Activated naive CD8-positive, alpha-beta T cell treated with anti-CD3 and anti-CD28 coated beads for 36 hours (primary cell): ENCODE measurements around the gene CTH. TPM values are rescaled to one million over a fixed set of nuclear protein-coding genes. Genes with fewer than 3 reads are reported as not detected.
"Not testable (repeated sequence)": the region's sequence is repeated elsewhere in the genome, so short reads cannot be mapped to it uniquely, and the experiment has no call there.

Experiments used
- DNase-seq: peaks from one replicate; pipeline ENCODE4 v3.0.0; 2021
- H3K27ac Mint-ChIP-seq: one replicate; pipeline ENCODE4 v1.8.0; 2022; ENCODE audit warnings: mild to moderate bottlenecking, moderate library complexity, mixed read lengths
- H3K27me3 Mint-ChIP-seq: one replicate; pipeline ENCODE4 v1.8.0; 2022; ENCODE audit warnings: mild to moderate bottlenecking, mixed read lengths
- H3K36me3 Mint-ChIP-seq: one replicate; pipeline ENCODE4 v1.8.0; 2021; ENCODE audit warnings: mild to moderate bottlenecking, mixed read lengths
- H3K4me1 Mint-ChIP-seq: one replicate; pipeline ENCODE4 v1.8.0; 2021; ENCODE audit warnings: mixed read lengths
- H3K4me3 Mint-ChIP-seq: one replicate; pipeline ENCODE4 v1.8.0; 2022; ENCODE audit warnings: mild to moderate bottlenecking, moderate library complexity, mixed read lengths
- H3K9me3 Mint-ChIP-seq: one replicate; pipeline ENCODE4 v1.8.0; 2022; ENCODE audit warnings: mixed read lengths
- total RNA-seq, 2 experiments: library from RNA; stranded (reverse); gene quantifications; one replicate each; pipeline ENCODE4 v1.2.3, GENCODE V29; 2021

The CTH gene
- total RNA-seq, 2 experiments from 2014 or later, result 12.9 to 13.9 TPM

DNA sequence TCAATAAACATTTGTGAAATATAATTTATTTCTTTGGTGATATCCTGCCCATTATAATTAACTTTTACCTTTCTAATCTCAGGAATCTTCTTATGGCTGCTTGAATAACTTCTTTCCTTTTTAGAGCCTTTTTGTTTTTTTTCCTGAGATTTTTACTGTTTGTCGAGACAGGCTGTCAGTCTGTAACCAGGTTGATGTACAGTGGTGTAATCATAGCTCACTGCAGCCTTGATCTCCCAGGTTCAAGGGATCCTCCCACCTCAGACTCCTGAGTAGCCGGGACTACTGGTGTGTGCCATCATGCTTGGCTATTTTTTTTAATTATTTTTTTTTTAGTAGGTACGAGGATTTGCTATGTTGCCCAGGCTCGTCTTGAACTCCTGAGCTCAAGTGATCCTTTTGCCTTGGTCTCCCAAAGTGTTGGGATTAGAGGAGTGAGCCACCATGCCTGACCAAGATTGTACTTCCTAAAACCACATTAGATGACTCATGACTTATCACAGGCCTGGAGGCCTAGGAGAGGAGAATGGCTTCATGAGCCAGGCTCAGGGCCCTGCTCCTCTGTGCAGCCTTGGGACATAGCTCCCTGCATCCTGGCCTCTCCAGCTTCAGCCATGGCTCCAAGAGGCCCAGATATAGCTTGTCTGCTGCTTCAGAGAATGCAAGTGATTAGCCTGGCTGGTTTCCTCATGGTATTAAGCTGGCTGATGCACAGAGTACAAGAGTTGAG is 48.6 kb downstream of the CTH start:
- H3K27ac Mint-ChIP-seq, result no peak overlapping the region
- no peaks in the 10 kb centered on the region for H3K27me3 Mint-ChIP-seq
- DNase-seq, result no peak
- H3K4me3 Mint-ChIP-seq, result no peak overlapping the region
- peaks cover 1% of the 10 kb centered on the region for H3K9me3 Mint-ChIP-seq
- no peaks in the 10 kb centered on the region for H3K4me1 Mint-ChIP-seq
- no peaks in the 10 kb centered on the region for H3K36me3 Mint-ChIP-seq

DNA sequence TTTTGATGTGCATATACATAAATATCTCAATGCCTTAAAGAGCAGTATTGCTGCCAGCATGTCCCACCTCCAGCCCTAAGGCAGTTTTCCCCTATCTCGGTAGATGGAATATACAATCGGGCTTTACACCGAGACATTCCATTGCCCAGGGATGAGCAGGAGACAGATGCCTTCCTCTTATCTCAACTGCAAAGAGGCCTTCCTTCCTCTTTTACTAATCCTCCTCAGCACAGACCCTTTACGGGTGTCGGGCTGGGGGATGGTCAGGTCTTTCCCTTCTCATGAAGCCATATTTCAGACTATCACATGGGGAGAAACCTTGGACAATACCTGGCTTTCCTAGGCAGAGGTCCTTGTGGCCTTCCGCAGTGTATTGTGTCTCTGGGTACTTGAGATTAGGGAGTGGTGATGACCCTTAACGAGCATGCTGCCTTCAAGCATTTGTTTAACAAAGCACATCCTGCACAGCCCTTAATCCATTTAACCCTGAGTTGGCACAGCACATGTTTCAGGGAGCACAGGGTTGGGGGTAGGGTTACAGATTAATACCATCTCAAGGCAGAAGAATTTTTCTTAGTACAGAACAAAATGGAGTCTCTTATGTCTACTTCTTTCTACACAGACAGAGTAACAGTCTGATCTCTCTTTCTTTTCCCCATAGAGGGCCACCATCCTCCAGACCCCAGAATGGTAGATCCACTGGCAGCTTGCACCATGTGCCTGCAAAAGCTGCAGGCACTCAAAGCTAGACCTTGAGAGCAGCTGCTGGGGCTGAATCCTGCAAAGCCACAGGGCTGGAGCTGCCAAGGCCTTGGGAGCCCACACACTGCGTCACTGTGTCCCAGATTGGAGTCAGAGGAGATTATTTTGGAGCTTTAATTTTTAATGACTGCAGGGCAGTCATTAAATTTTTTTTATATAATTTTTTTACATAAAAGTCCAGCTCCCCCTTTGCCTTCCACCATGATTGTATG is 50.0 kb downstream of the CTH start:
- not testable (repeated sequence) for H3K27me3 Mint-ChIP-seq, H3K4me1 Mint-ChIP-seq, H3K36me3 Mint-ChIP-seq, H3K4me3 Mint-ChIP-seq, H3K9me3 Mint-ChIP-seq, H3K27ac Mint-ChIP-seq, DNase-seq

DNA sequence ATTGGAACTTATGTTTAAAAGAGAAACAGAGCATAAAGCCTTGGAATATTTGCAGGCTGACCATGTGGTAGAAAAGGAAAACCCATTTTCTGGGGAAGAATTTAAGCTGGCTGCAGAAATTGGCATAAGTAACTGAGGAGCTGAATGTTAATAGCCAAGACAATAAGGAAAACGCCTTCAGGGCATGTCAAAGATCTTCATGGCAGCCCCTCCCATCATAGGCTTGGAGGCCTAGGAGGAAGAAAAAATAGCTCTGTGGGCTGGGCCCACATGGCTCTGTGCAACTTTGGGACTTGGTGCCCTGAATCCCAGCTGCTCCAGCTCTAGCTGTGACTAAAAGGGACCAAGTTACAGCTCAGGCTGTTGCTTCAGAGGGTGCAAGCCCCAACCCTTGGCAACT is 51.5 kb downstream of the CTH start:
- DNase-seq, result no peak
- Mint-ChIP-seq H3K36me3 (no peaks in the 10 kb centered on the region), H3K27me3 (no peaks in the 10 kb centered on the region), H3K27ac (no peak overlapping the region), H3K4me3 (no peak overlapping the region), H3K4me1 (no peaks in the 10 kb centered on the region), H3K9me3 (peaks cover 1% of the 10 kb centered on the region)

DNA sequence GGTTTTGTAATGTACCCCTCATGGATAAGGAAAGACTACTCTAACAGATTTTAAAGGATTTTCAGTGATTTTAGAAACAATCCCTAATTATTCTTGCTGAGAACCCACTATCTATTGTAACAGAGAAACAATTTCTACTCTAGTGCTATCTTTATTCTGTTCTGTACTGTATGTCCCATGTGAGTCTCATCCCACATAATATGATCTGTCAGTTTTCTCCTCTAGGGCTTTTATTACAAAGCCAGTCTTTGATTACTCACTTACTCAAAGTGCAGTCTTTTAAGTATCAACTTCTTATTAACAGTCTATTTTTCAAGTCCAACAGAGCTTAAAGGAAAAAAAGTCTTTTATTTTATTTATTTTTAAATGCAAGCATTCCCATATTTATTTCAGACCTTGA is 54.8 kb downstream of the CTH start:
- no peak for DNase-seq
- Mint-ChIP-seq H3K27me3 (no peaks in the 10 kb centered on the region), H3K36me3 (no peaks in the 10 kb centered on the region), H3K4me1 (no peaks in the 10 kb centered on the region), H3K27ac (no peak overlapping the region), H3K4me3 (no peak overlapping the region), H3K9me3 (peaks cover 1% of the 10 kb centered on the region)

DNA sequence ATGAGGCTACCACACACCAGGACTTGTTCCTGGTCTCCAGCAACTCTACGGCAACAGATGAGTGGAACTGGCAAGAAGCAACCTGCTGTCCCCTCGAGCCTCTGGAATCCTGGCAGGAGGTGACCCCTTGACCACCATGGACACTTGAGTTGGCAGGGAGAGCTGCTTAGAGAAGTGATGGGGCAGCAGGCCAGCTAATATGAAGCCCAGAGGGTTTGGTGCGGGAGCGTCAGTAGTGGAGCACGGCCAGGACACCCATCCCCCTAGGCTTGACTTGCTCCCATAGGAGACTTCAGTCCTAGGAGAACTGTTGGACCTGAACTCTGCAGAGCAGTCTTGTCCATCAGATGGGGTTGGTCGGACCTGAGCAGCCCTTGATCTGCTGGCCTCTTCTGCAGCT is 56.5 kb downstream of the CTH start:
- DNase-seq, result no peak
- H3K27me3 Mint-ChIP-seq, result no peaks in the 10 kb centered on the region
- no peaks in the 10 kb centered on the region for H3K4me1 Mint-ChIP-seq
- H3K27ac Mint-ChIP-seq, result no peak overlapping the region
- peaks cover 1% of the 10 kb centered on the region for H3K9me3 Mint-ChIP-seq
- no peak overlapping the region for H3K4me3 Mint-ChIP-seq
- no peaks in the 10 kb centered on the region for H3K36me3 Mint-ChIP-seq

DNA sequence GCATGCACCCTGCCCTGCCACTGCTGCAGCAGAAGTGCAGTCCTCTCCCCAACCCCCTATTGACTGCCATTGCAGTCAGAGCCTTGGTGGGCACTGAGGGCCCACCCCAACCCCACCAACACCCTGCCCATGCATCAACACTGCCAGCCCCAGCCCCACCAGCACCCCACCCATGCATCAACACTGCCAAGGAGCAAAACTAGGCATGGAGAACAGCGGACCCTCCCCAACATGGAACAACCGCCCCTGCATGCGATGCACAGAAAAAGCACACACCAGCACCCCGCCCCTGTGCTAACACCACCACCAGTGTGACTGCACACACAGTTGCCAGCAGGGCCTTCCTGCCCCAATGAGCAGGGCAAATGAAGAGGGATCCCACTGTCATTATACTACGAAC is 57.1 kb downstream of the CTH start:
- H3K4me1 Mint-ChIP-seq, result no peaks in the 10 kb centered on the region
- no peak overlapping the region for H3K4me3 Mint-ChIP-seq
- H3K9me3 Mint-ChIP-seq, result peaks cover 1% of the 10 kb centered on the region
- H3K27ac Mint-ChIP-seq, result no peak overlapping the region
- no peaks in the 10 kb centered on the region for H3K36me3 Mint-ChIP-seq
- no peak for DNase-seq
- no peaks in the 10 kb centered on the region for H3K27me3 Mint-ChIP-seq

DNA sequence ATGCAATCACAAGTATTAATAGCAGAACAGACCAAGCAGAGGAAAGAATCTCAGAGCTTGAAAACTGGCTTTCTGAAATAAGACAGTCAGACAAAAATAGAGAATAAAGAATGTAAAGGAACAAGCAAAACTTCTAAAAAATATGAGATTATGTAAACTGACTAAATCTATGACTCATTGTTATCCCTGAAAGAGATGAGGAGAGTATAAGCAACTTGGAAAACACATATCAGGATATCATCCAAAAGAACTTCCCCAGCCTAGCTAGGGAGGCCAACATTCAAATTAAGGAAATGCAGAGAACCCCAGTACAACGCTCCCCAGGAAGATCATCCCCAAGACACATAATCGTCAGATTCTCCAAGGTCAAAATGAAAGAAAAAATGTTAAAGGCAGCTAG is 58.1 kb downstream of the CTH start:
- not testable (repeated sequence) for H3K4me1 Mint-ChIP-seq, H3K27me3 Mint-ChIP-seq, H3K27ac Mint-ChIP-seq, H3K9me3 Mint-ChIP-seq, H3K4me3 Mint-ChIP-seq, DNase-seq, H3K36me3 Mint-ChIP-seq

DNA sequence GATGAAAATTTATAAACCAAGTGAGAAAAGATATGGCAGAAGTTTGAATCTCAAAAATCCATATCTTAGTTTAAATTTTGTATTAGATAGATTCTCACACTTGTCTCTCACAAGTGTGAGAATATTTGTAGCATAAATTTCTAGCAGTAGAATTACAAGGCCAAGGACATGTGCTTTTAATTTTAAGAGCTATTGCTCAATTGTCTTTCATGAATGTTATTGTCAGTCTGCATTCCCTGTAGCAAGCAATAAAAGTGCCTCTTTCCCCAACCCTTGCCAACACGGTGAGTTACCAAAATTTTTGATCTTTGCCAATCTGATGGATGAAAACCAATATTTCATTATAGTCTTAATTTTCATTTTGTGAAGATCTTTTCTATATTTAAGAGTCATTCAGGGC is 64.0 kb downstream of the CTH start:
- H3K9me3 Mint-ChIP-seq, result peaks cover 6% of the 10 kb centered on the region
- no peak overlapping the region for H3K27ac Mint-ChIP-seq
- no peak for DNase-seq
- no peak overlapping the region for H3K4me3 Mint-ChIP-seq
- no peaks in the 10 kb centered on the region for H3K4me1 Mint-ChIP-seq
- H3K36me3 Mint-ChIP-seq, result no peaks in the 10 kb centered on the region
- no peaks in the 10 kb centered on the region for H3K27me3 Mint-ChIP-seq

DNA sequence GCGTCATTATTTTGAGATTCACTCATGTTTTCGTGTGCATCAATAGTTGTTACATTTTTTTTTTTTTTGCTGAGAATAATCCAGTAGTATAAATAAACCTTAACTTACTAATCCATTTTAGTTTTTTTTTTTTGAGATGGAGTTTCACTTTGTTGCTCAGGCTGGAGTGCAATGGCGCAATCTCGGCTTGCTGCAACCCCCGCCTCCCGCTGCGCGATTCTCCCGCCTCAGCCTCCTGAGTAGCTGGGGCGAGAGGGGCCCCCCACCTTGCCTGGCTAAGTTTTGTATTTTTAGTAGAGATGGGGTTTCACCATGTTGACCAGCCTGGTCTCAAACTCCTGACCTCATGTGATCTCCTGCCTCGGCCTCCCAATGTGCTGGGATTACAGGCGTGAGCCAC is 66.0 kb downstream of the CTH start:
- no peaks in the 10 kb centered on the region for H3K4me1 Mint-ChIP-seq
- peaks cover 6% of the 10 kb centered on the region for H3K9me3 Mint-ChIP-seq
- H3K27me3 Mint-ChIP-seq, result no peaks in the 10 kb centered on the region

DNA sequence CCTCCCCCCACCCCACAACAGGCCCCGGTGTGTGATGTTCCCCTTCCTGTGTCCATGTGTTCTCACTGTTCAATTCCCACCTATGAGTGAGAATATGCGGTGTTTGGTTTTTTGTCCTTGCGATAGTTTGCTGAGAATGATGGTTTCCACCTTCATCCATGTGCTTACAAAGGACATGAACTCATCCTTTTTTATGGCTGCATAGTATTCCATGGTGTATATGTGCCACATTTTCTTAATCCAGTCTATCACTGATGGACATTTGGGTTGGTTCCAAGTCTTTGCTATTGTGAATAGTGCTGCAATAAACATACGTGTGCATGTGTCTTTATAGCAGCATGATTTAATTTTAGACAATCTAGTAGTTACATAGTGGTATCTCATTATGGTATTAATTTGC is 66.8 kb downstream of the CTH start:
- H3K36me3 Mint-ChIP-seq, DNase-seq, H3K4me1 Mint-ChIP-seq, H3K4me3 Mint-ChIP-seq, H3K9me3 Mint-ChIP-seq, H3K27ac Mint-ChIP-seq, H3K27me3 Mint-ChIP-seq: not testable (repeated sequence)

More for the DNA sequence above, 66.0 kb downstream of the CTH start:
- no peak for DNase-seq
- Mint-ChIP-seq H3K4me3 (no peak overlapping the region), H3K36me3 (no peaks in the 10 kb centered on the region), H3K27ac (no peak overlapping the region)

DNA sequence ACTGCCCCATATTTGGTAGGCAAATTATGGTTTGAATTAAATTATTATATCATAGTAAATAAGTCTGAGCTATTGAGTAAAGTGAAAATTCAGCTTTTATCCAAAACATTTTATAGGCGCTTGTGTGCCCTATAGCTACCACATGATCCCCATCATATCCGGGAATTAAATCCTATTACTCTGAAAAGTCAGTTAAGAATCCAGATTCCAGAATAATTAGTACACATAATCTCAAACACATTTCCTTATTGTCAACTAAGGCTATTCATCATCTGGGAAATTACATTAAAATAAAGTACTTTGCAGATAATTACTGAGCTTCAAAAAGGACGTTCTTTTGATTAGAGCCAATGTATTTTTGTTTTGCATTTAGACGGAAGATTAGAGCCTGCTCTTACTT is 72.3 kb downstream of the CTH start:
- H3K4me3 Mint-ChIP-seq, result no peak overlapping the region
- H3K27ac Mint-ChIP-seq, result no peak overlapping the region
- H3K4me1 Mint-ChIP-seq, result no peaks in the 10 kb centered on the region
- H3K36me3 Mint-ChIP-seq, result no peaks in the 10 kb centered on the region
- H3K27me3 Mint-ChIP-seq, result no peaks in the 10 kb centered on the region
- H3K9me3 Mint-ChIP-seq, result no peaks in the 10 kb centered on the region
- no peak for DNase-seq

DNA sequence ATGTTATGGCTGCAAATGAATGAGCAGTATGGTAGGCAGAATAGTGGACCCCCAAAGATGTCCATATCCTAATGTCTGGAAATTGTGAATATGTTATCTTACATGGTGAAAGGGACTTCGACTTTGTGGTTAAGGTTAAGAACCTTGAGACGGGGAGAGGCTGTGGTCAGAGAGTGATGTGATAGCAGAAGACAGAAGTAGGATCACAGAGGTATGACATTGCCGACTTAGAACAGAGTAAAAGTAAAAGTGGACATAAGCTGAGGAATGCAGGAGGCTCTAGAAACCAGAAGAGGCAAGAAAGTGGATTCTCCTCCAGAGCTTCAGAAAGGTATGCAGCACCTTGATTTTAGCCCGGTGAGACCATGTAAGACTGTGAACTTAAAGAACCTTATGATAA is 74.6 kb downstream of the CTH start:
- no peak for DNase-seq
- Mint-ChIP-seq H3K4me3 (no peak overlapping the region), H3K4me1 (no peaks in the 10 kb centered on the region), H3K36me3 (no peaks in the 10 kb centered on the region), H3K27me3 (no peaks in the 10 kb centered on the region), H3K9me3 (no peaks in the 10 kb centered on the region), H3K27ac (no peak overlapping the region)

DNA sequence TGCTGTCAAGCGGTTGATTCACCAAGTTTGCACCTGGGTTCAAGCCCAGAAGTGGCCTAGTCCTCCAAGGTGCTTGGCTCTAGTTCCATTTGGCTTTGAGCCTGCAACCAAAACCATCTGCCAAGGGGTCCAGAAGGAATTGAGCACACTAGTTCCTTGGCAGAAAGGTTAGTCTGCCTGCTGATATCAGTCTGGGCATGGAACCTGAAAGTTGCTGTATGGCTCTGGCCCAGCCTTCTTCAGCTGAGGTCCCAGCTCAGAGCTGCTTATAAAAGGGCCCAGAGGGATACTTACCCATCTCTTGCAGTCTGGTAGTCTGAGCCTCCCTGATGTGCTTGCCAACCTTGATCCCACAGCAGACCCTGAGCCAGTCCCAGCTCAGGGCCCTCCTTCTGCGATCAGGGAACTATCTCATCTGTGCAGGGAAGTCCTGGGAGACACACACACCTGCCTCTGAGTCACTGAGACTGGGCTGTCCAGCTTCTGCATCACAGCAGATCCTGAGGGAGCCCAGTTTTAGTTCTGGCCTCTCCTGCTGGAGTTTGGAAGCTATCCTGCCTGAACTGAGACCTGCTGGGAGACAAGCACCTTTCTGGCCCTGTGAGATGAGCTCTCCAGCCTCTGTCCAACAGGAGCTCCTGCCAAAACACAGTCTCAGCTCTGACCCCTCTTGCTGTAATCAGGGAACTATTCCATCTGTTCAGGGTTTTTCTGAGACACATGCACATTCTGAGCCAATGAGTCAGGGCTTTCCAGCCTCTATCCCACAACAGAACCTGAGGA is 75.8 kb downstream of the CTH start:
- H3K27ac Mint-ChIP-seq, result no peak overlapping the region
- no peaks in the 10 kb centered on the region for H3K27me3 Mint-ChIP-seq

DNA sequence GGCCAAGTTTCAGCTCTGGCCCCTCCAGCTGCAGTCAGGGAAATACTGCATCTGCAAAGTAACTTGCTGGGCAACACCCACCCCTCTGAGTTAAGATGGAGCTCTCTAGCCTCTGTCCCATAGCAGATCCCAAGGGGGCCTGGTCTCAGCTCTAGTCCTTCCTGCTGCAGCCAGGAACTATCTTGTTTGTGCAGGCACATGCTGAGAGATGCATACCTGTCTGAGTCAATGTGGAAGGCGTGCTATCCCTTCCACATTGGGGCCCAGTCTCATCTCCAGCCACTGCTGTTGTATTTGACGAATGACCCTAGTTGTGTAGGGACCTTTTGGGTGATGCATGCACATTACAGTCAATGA is 76.4 kb downstream of the CTH start:
- Mint-ChIP-seq H3K4me1 (no peaks in the 10 kb centered on the region), H3K27ac (no peak overlapping the region), H3K4me3 (no peak overlapping the region), H3K27me3 (no peaks in the 10 kb centered on the region), H3K36me3 (no peaks in the 10 kb centered on the region), H3K9me3 (no peaks in the 10 kb centered on the region)
- no peak for DNase-seq

More for the DNA sequence above, 75.8 kb downstream of the CTH start:
- Mint-ChIP-seq H3K4me3 (no peak overlapping the region), H3K9me3 (no peaks in the 10 kb centered on the region), H3K4me1 (no peaks in the 10 kb centered on the region), H3K36me3 (no peaks in the 10 kb centered on the region)
- no peak for DNase-seq

DNA sequence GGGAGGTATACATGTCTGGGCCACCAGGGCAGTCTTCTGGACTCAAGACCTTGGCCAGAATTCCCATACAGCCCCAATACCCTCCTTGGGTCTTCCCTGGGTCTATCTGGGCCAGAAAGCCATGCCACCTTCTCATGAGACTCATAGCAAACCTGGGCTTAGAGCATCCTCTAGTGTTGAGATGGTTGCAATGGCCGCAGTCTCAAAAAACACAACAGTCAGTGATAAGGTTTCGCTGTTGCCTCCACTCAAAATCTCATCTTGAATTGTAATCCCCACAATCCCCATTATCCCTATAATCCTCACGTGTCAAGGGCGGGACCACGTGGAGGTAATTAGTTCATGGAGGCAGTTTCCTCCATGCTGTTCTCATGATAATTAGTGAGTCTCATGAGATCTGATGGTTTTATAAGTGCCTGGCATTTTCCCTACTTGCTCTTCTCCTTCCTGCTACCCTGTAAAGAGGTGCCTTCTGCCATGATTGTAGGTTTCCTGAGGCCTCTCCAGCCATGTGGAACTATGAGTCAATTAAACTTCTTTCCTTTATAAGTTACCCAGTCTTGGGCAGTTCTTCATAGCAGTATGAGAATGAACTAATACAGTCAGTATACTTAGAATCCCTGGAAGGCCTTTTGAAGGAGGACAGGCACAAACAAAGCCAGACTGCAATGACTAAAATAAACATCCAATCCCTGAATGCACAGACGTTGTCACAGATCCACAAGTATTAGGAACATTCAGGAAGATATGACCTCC is 77.0 kb downstream of the CTH start:
- Mint-ChIP-seq H3K4me1 (no peaks in the 10 kb centered on the region), H3K27me3 (no peaks in the 10 kb centered on the region), H3K27ac (no peak overlapping the region), H3K36me3 (no peaks in the 10 kb centered on the region), H3K4me3 (no peak overlapping the region), H3K9me3 (no peaks in the 10 kb centered on the region)
- DNase-seq, result no peak
